HepG2 (cell line): ENCODE measurements around the gene ACKR3. TPM values are rescaled to one million over a fixed set of nuclear protein-coding genes. Genes with fewer than 3 reads are reported as not detected.

Source experiments
- ATAC-seq: fragments of 200-7000 bp; cut with Tn5 transposase; 3 replicates; pipeline ENCODE4 v1.9.1; 2020; ENCODE audit warnings: mild to moderate bottlenecking, moderate library complexity
- BruUV-seq: library from RNA; stranded (reverse); fragments of 400-500 nt; replicated peaks from 2 replicates; lab custom pipeline; 2021; lab: Mats Ljungman, UMichigan
- CTCF ChIA-PET: fragments of 300-600 bp; formaldehyde crosslinking; extraction: SDS; loops from one replicate; lab custom pipeline; 2021; ENCODE audit warnings: low total read pairs, inconsistent platforms, low intra/inter-chr PET ratio; lab: Yijun Ruan, JAX
- POLR2A ChIA-PET: fragments of 350-600 bp; sonication (Branson Sonifier 250); formaldehyde crosslinking; loops from one replicate; lab custom pipeline; 2020; ENCODE audit warnings: antibody characterized with exemption, inconsistent platforms; lab: Yijun Ruan, JAX
- DNase-seq: peaks from one replicate; pipeline ENCODE4 v3.0.0-alpha.2; 2015; ENCODE audit warnings: low spot score
- FAIRE-seq: peaks from 3 replicates; lab custom pipeline; 2011; peaks lifted over from hg19 to GRCh38; lab: Jason Lieb, UNC
- H2AFZ ChIP-seq: one replicate; pipeline ENCODE4 v1.6.1; 2011; ENCODE audit warnings: low read length, inconsistent platforms
- H3K27ac ChIP-seq: fragments of 300-600 bp; 3 replicates; pipeline ENCODE4 v1.8.0; 2011; ENCODE audit warnings: mixed run types, mild to moderate bottlenecking, mixed read lengths, low read length, inconsistent platforms; ENCODE audit not compliant: insufficient read depth; ENCODE audit errors: extremely low read length
- H3K27me3 ChIP-seq, 2 experiments: fragments of 200-600 bp in 1 of 2; 2 replicates in 1 of 2; 3 replicates in 1 of 2; pipeline versions ENCODE4 v1.6.0 to v1.8.0; 2011; ENCODE audit warnings: low read length in 2 of 2, mild to moderate bottlenecking in 2 of 2, moderate library complexity in 2 of 2, inconsistent platforms in 1 of 2; ENCODE audit not compliant: insufficient read depth in 2 of 2, control insufficient read depth in 1 of 2
- H3K36me3 ChIP-seq, 2 experiments: fragments of 200-600 bp in 1 of 2; replicated peaks in 1 of 2; 2 replicates in 1 of 2; 3 replicates in 1 of 2; pipeline versions ENCODE4 v1.5.1 to v1.8.0; 2011; ENCODE audit warnings: low read length in 2 of 2, inconsistent platforms in 1 of 2; ENCODE audit not compliant: insufficient read depth in 2 of 2, control insufficient read depth in 1 of 2
- H3K4me1 ChIP-seq: 2 replicates; pipeline ENCODE4 v1.5.1; 2012; ENCODE audit warnings: low read length, inconsistent platforms; ENCODE audit not compliant: insufficient read depth
- H3K4me2 ChIP-seq: 2 replicates; pipeline ENCODE4 v1.6.0; 2011; ENCODE audit warnings: low read depth, low read length, inconsistent platforms
- H3K4me3 ChIP-seq, 3 experiments: fragments of 200-600 bp in 1 of 3; sonication (generic), shearing (Covaris generic) in 1 of 3; replicated peaks in 1 of 3; 2 replicates each; pipeline ENCODE4 v1.5.1; 2011 to 2016; ENCODE audit warnings: low read length in 3 of 3, inconsistent platforms in 2 of 3, low read depth in 2 of 3, mild to moderate bottlenecking in 2 of 3, control low read depth in 1 of 3, mixed read lengths in 1 of 3; ENCODE audit not compliant: insufficient read depth in 1 of 3
- H3K79me2 ChIP-seq: one replicate; pipeline ENCODE4 v1.6.1; 2011; ENCODE audit warnings: low read length, inconsistent platforms; ENCODE audit not compliant: insufficient read depth
- H3K9ac ChIP-seq: 2 replicates; pipeline ENCODE4 v1.6.0; 2011; ENCODE audit warnings: mild to moderate bottlenecking, low read depth, low read length, inconsistent platforms; ENCODE audit not compliant: insufficient read depth
- H3K9me3 ChIP-seq: 2 replicates; pipeline ENCODE4 v1.5.1; 2012; ENCODE audit warnings: mild to moderate bottlenecking, low read length
- H4K20me1 ChIP-seq: 2 replicates; pipeline ENCODE4 v1.6.0; 2011; ENCODE audit warnings: inconsistent platforms, mild to moderate bottlenecking, low read length, moderate library complexity; ENCODE audit not compliant: insufficient read depth
- CBX5 ChIP-seq: sonication (generic); formaldehyde crosslinking; IDR thresholded peaks from 2 replicates; pipeline ENCODE4 v1.4.0; 2020; ENCODE audit warnings: missing genetic modification reagents, borderline replicate concordance
- GTF2F1 ChIP-seq: fragments of 150-350 bp; IDR thresholded peaks from 2 replicates; pipeline ENCODE4 v1.6.1; 2014; ENCODE audit warnings: low read length
- KLF15 ChIP-seq: sonication (generic); formaldehyde crosslinking; IDR thresholded peaks from 2 replicates; pipeline ENCODE4 v1.8.1; 2023; ENCODE audit warnings: borderline replicate concordance, mild to moderate bottlenecking, inconsistent platforms, missing genetic modification reagents, mixed read lengths
- MEF2D ChIP-seq: sonication (generic); formaldehyde crosslinking; IDR thresholded peaks from 2 replicates; pipeline ENCODE4 v1.5.1; 2020; ENCODE audit warnings: mild to moderate bottlenecking, missing genetic modification reagents
- SMAD3 ChIP-seq: sonication (generic); formaldehyde crosslinking; IDR thresholded peaks from 2 replicates; pipeline ENCODE4 v1.4.0; 2020; ENCODE audit warnings: missing genetic modification reagents
- SRSF9 ChIP-seq: fragments of 200-400 bp; formaldehyde crosslinking; IDR thresholded peaks from 2 replicates; pipeline ENCODE4 v1.6.1; 2018; ENCODE audit warnings: borderline replicate concordance, mild to moderate bottlenecking, low read depth, low read length; ENCODE audit not compliant: insufficient read depth, poor library complexity, severe bottlenecking
- TBX3 ChIP-seq: fragments of 450-650 bp; IDR thresholded peaks from 2 replicates; pipeline ENCODE4 v1.6.1; 2017; ENCODE audit warnings: antibody characterized with exemption, mild to moderate bottlenecking, inconsistent platforms, borderline replicate concordance
- ZNF225 ChIP-seq: sonication (generic); formaldehyde crosslinking; IDR thresholded peaks from 2 replicates; pipeline ENCODE4 v1.4.0; 2020; ENCODE audit warnings: mild to moderate bottlenecking, missing genetic modification reagents
- ZNF616 ChIP-seq: sonication (generic); formaldehyde crosslinking; IDR thresholded peaks from 2 replicates; pipeline ENCODE4 v1.5.0; 2020; ENCODE audit warnings: low read depth, mild to moderate bottlenecking, missing genetic modification reagents
- ZNF780A ChIP-seq: sonication (generic); formaldehyde crosslinking; IDR thresholded peaks from 2 replicates; pipeline ENCODE4 v1.8.0; 2022; ENCODE audit warnings: mild to moderate bottlenecking, missing genetic modification reagents, moderate library complexity
- WGBS: methylation state at CpG from one replicate; pipeline ENCODE4 v1.1.6; 2017; ENCODE audit warnings: low lambda C conversion rate; 5-methylcytosine and 5-hydroxymethylcytosine counted together
- in situ Hi-C: cut with HindIII; loops from 2 replicates; pipeline ENCODE4 v1.10.0; 2017; ENCODE audit warnings: low pct_unique_long_range_greater_than_20kb; ENCODE audit not compliant: extremely low pct_ligation_motif_present
- intact Hi-C: fragments of 100-400 bp; cut with micrococcal nuclease; formaldehyde crosslinking; loops from one replicate; pipeline ENCODE4 v1.10.0; 2022; ENCODE audit not compliant: unreplicated experiment
- polyA plus RNA-seq, 8 experiments: library from polyadenylated mRNA; depleted of rRNA in 3 of 8; stranded (reverse) in 7 of 8; unstranded in 1 of 8; fragments of >200 nt; fragmentation: Illumina TruSeq in 4 of 8; extraction: Trizol in 4 of 8; gene quantifications; 2 replicates each; pipeline versions ENCODE4 v1.2.1 to v1.2.3, GENCODE V29; 2011 to 2016; ENCODE audit warnings: low read depth in 4 of 8, missing spikeins in 1 of 8, mixed read lengths in 1 of 8; ENCODE audit not compliant: insufficient read depth in 1 of 8
- total RNA-seq, 5 experiments: library from RNA; depleted of rRNA; stranded (reverse); fragments of >200 nt; fragmentation: Illumina TruSeq; extraction: Trizol; gene quantifications; 2 replicates each; pipeline ENCODE4 v1.2.3, GENCODE V29; 2016; ENCODE audit warnings: low read depth in 1 of 5

ACKR3 gene
- total and polyA plus RNA-seq, 2 of the 13 experiments (the other 11 are each of a cell fraction or from before 2014, with no cell fraction given) = not detected

GRCh38 chr2:236550701-236551465 lies 18.7 kb upstream of the ACKR3 start:
- ChIA-PET POLR2A (no interaction called here), CTCF (no interaction called here)
- Histone ChIP-seq H3K4me1 (no peaks in the 10 kb centered on the region), H3K79me2 (no peaks in the 10 kb centered on the region), H4K20me1 (no peaks in the 10 kb centered on the region), H3K27me3 (peaks cover 0 to 35% of the 10 kb centered on the region in 2 experiments; a peak in 4 of 5 replicates), H3K9ac (no peak overlapping the region), H3K4me3 (no peak overlapping the region), H3K9me3 (no peaks in the 10 kb centered on the region), H3K36me3 (no peaks in the 10 kb centered on the region), H3K4me2 (no peak overlapping the region), H3K27ac (no peak overlapping the region), H2AFZ (no peak overlapping the region)
- TF ChIP-seq ZNF616 (CRISPR knock-in tag) (no peak), ZNF780A (CRISPR knock-in tag) (no peak), KLF15 (CRISPR knock-in tag) (no peak), MEF2D (CRISPR knock-in tag) (no peak), CBX5 (no peak), ZNF225 (CRISPR knock-in tag) (no peak), TBX3 (no peak)
- DNase-seq (no peak), ATAC-seq (no peak), FAIRE-seq (no peak)
- in situ Hi-C loops = no loop called here
- WGBS = 34% methylated on average over 13 of the region's 13 CpGs
- no TSS peak for BruUV-seq
- intact Hi-C loops = no loop called here

- intact Hi-C loops = no loop called here
- TF ChIP-seq SMAD3 = no peak
- TF ChIP-seq GTF2F1 = no peak
- TF ChIP-seq SRSF9 = no peak
- CTCF ChIA-PET = no interaction called here
- Histone ChIP-seq H4K20me1 (no peaks in the 10 kb centered on the region), H3K4me3 (no peak overlapping the region), H3K27me3 (peaks cover 0 to 35% of the 10 kb centered on the region in 2 experiments; a peak in 4 of 5 replicates), H2AFZ (no peak overlapping the region), H3K36me3 (no peaks in the 10 kb centered on the region), H3K79me2 (no peaks in the 10 kb centered on the region), H3K4me2 (no peak overlapping the region), H3K9ac (no peak overlapping the region), H3K27ac (no peak overlapping the region), H3K9me3 (no peaks in the 10 kb centered on the region), H3K4me1 (no peaks in the 10 kb centered on the region)
- DNase-seq = no peak
- BruUV-seq = no TSS peak
- POLR2A ChIA-PET = no interaction called here
- no peak for FAIRE-seq
- WGBS = 6% methylated on average over 8 of the region's 8 CpGs
- ATAC-seq = no peak
- in situ Hi-C loops = no loop called here
Measured at GRCh38 chr2:236551471-236552211, 18.0 kb upstream of the ACKR3 start.
